Panc1 (cell line): ENCODE measurements around the gene WIPF1. TPM values are rescaled to one million over a fixed set of nuclear protein-coding genes. Genes with fewer than 3 reads are reported as not detected.
"Not testable (repeated sequence)": the region's sequence is repeated elsewhere in the genome, so short reads cannot be mapped to it uniquely, and the experiment has no call there.

Experiments used
- ATAC-seq: fragments of 200-7000 bp; cut with Tn5 transposase; 2 replicates; pipeline ENCODE4 v1.9.1; 2020; ENCODE audit warnings: mild to moderate bottlenecking, moderate library complexity
- BruUV-seq: library from RNA; stranded (reverse); fragments of 400-500 nt; replicated peaks from 2 replicates; lab custom pipeline; 2021; lab: Mats Ljungman, UMichigan
- CTCF ChIA-PET: fragments of 300-600 bp; sonication (Branson Sonifier 250); formaldehyde crosslinking; loops from one replicate; lab custom pipeline; 2022; ENCODE audit warnings: antibody characterized with exemption; lab: Charles Lee
- POLR2A ChIA-PET: fragments of 300-600 bp; sonication (Branson Sonifier 250); formaldehyde crosslinking; loops from one replicate; lab custom pipeline; 2022; ENCODE audit warnings: antibody characterized with exemption; lab: Charles Lee
- DNase-seq: peaks from one replicate; pipeline ENCODE4 v3.0.0-alpha.2; 2010; ENCODE audit warnings: low read depth, low spot score
- H3K27ac ChIP-seq: 2 replicates; pipeline ENCODE4 v1.5.1; 2011; ENCODE audit warnings: mild to moderate bottlenecking, low read length, inconsistent platforms
- H3K27me3 ChIP-seq: fragments of 200-500 bp; sonication (Bioruptor generic); 2 replicates; pipeline ENCODE4 v1.6.0; 2014; ENCODE audit warnings: low read length, inconsistent platforms; ENCODE audit not compliant: control insufficient read depth, insufficient read depth
- H3K36me3 ChIP-seq: fragments of 200-500 bp; sonication (Bioruptor generic); 2 replicates; pipeline ENCODE4 v1.5.1; 2014; ENCODE audit warnings: inconsistent platforms, mild to moderate bottlenecking, low read length, moderate library complexity; ENCODE audit not compliant: control insufficient read depth, insufficient read depth
- H3K4me1 ChIP-seq: 2 replicates; pipeline ENCODE4 v1.5.1; 2011; ENCODE audit warnings: inconsistent platforms, mild to moderate bottlenecking, low read length, moderate library complexity; ENCODE audit not compliant: control insufficient read depth, insufficient read depth
- H3K4me3 ChIP-seq, 2 experiments: 2 replicates each; pipeline ENCODE4 v1.5.1; 2011 to 2012; ENCODE audit warnings: low read depth in 2 of 2, low read length in 2 of 2, mild to moderate bottlenecking in 2 of 2, inconsistent platforms in 1 of 2, moderate library complexity in 1 of 2
- H3K9me3 ChIP-seq: fragments of 200-500 bp; sonication (Bioruptor generic); 2 replicates; pipeline ENCODE4 v1.5.1; 2014; ENCODE audit warnings: low read depth, mild to moderate bottlenecking, inconsistent platforms, low read length, moderate library complexity; ENCODE audit not compliant: control insufficient read depth, insufficient read depth
- CTCF ChIP-seq: fragments of 450-650 bp; IDR thresholded peaks from 2 replicates; pipeline ENCODE4 v1.5.1; 2017; ENCODE audit warnings: mild to moderate bottlenecking
- POLR2AphosphoS5 ChIP-seq: IDR thresholded peaks from 2 replicates; pipeline ENCODE4 v1.6.1; 2012; ENCODE audit warnings: mild to moderate bottlenecking, low read depth, low read length, moderate library complexity
- REST ChIP-seq, 2 experiments: IDR thresholded peaks; 2 replicates each; pipeline ENCODE4 v1.6.1; 2011 to 2012; ENCODE audit warnings: low read depth in 2 of 2, control low read depth in 1 of 2, low read length in 1 of 2, mild to moderate bottlenecking in 1 of 2, moderate library complexity in 1 of 2; ENCODE audit not compliant: insufficient read depth in 1 of 2
- SIN3A ChIP-seq: IDR thresholded peaks from 2 replicates; pipeline ENCODE4 v1.6.1; 2012; ENCODE audit warnings: low read depth, mild to moderate bottlenecking, low read length, moderate library complexity, borderline replicate concordance; ENCODE audit not compliant: insufficient read depth
- TCF7L2 ChIP-seq: IDR thresholded peaks from 2 replicates; pipeline ENCODE4 v1.6.1; 2011; ENCODE audit warnings: mild to moderate bottlenecking, low read depth, low read length, inconsistent platforms
- in situ Hi-C: cut with HindIII; loops from 2 replicates; pipeline ENCODE4 v1.10.0; 2016; ENCODE audit warnings: low sequenced_read_pairs, low pct_unique_long_range_greater_than_20kb
- intact Hi-C: fragments of 100-400 bp; cut with micrococcal nuclease; formaldehyde crosslinking; loops from one replicate; pipeline ENCODE4 v1.10.0; 2022; ENCODE audit not compliant: unreplicated experiment
- total RNA-seq: library from RNA; stranded (reverse); gene quantifications from one replicate; pipeline ENCODE4 v1.2.1, GENCODE V29; 2021; ENCODE audit not compliant: unreplicated experiment

WIPF1 gene
- total RNA-seq, 1 experiment from 2014 or later: 8.3 TPM

- CTCF ChIA-PET: no interaction called here
Measured at GRCh38 chr2:174551697-174552096, 45.9 kb downstream of the WIPF1 start.

GRCh38 chr2:174548646-174549045, 49.0 kb downstream of the WIPF1 start:
- H3K27ac ChIP-seq, H3K4me1 ChIP-seq, intact Hi-C loops, in situ Hi-C loops, H3K36me3 ChIP-seq, DNase-seq, BruUV-seq, ATAC-seq, H3K27me3 ChIP-seq, H3K4me3 ChIP-seq, CTCF ChIA-PET, POLR2A ChIA-PET, H3K9me3 ChIP-seq: not testable (repeated sequence)

More at GRCh38 chr2:174551697-174552096, 45.9 kb downstream of the WIPF1 start:
- POLR2A ChIA-PET: no interaction called here
- ATAC-seq (no peak), DNase-seq (no peak)
- no peaks in the 10 kb centered on the region for H3K27me3 ChIP-seq
- no peaks in the 10 kb centered on the region for H3K36me3 ChIP-seq
- TF ChIP-seq SIN3A (no peak), POLR2AphosphoS5 (no peak), TCF7L2 (no peak), REST (IDR thresholded peaks at IDR 0.05; ENCODE audit: insufficient read depth in 1 of 2, low read depth in 2 of 2, low read length in 1 of 2) (no peak), CTCF (no peak)
- in situ Hi-C loops (no loop called here), intact Hi-C loops (no loop called here)
- no peak overlapping the region for H3K4me3 ChIP-seq
- H3K9me3 ChIP-seq: peaks cover 3% of the 10 kb centered on the region; the same call in 1 of the 2 replicates
- H3K4me1 ChIP-seq: no peaks in the 10 kb centered on the region
- no TSS peak for BruUV-seq
- no peak overlapping the region for H3K27ac ChIP-seq

GRCh38 chr2:174548021-174548420, 49.6 kb downstream of the WIPF1 start:
- H3K9me3 ChIP-seq, DNase-seq, in situ Hi-C loops, H3K27ac ChIP-seq, H3K4me3 ChIP-seq, BruUV-seq, H3K36me3 ChIP-seq, CTCF ChIA-PET, H3K27me3 ChIP-seq, intact Hi-C loops, H3K4me1 ChIP-seq, ATAC-seq, POLR2A ChIA-PET: not testable (repeated sequence)
